ENCODE measurements around the gene UNC50.

DNA sequence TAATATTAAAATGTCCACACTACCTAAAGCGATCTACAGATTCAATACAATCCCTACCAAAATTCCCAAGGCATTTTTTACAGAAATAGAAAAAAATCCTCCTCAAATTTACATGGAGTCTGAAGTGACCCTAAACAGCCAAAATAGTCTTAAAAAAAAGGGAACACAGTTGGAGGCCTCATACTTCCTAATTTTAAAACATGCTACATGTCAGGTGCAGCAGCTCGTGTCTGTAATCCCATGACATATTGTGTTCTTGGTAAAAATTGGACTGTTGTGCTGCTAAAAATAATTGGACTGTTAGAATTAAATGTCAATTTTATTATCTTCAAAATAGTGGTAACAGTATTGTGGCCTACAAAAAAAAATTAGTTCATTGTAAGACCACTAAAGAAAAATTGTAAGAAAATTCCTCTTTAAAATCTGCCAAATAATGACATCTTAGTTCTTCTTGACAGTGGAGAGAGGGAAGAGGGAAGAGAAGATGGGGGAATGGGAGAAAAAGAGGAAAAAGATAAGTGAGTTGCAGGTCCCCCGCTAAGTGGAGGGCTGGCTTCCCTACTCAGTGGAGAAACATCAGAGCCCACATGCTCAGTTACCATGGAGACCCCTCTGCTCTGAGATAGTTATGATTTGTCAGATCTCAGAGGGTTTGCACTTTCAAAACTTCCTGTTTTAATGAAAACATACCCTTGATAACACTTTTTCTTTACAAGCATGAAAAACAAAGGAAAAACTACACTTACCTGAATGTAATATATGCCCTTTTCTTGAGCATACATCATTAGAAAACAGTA lies 46.5 kb downstream of the UNC50 start:
- TF ChIP-seq GATA2 (IDR thresholded peaks at IDR 0.05; ENCODE audit: low read depth, low read length) (no peak), GATA3 (IDR thresholded peaks at IDR 0.05; ENCODE audit: low read depth, low read length) (no peak)

Measured in SH-SY5Y (cell line).